ENCODE data around the gene TMEM263.

The TMEM263 gene

DNA sequence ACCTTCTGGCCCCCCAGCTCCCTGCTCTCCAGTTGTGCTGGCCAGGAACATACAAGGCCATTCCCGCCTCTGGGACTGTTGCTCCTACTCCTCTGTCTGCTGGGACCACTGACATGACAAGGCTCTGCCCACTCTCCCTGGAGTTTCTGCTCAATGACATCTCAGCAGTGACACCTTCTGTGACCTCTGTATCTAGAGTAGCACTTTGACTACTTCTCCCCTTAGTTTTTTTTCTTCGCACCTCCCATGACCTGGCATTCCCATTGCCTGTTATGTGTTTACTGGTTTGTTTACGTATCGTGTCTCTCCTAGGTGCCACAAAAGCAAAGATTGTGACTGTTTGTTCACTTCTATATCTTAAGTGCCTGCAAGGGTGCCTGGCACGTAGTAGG is 40.1 kb upstream of the TMEM263 start:
- Histone ChIP-seq H3F3A (ENCODE audit: low read depth) (no peaks in the 10 kb centered on the region), H3K36me3 (ENCODE audit: insufficient read depth, low read length) (no peaks in the 10 kb centered on the region), H3K9me3 (ENCODE audit: insufficient read depth, low read depth, low read length) (no peaks in the 10 kb centered on the region), H3K27me3 (ENCODE audit: insufficient read depth, low read length, poor library complexity, severe bottlenecking) (peaks cover 33% of the 10 kb centered on the region), H2AFZ (ENCODE audit: low read length) (peak overlapping the region; percentile 12; the same call in 1 of the 2 replicates), H3K4me1 (ENCODE audit: insufficient read depth, low read length, poor library complexity, severe bottlenecking) (peaks cover 10% of the 10 kb centered on the region), H4K20me1 (ENCODE audit: insufficient read depth, low read length, poor library complexity, severe bottlenecking) (no peaks in the 10 kb centered on the region), H3K9me2 (replicated peaks; ENCODE audit: low read depth, low read length) (no peaks in the 10 kb centered on the region), H3K4me3 (ENCODE audit: low read length, poor library complexity, severe bottlenecking) (no peak overlapping the region), H3K79me2 (ENCODE audit: insufficient read depth, low read length) (no peaks in the 10 kb centered on the region), H3K4me2 (ENCODE audit: low read depth, low read length, poor library complexity, severe bottlenecking) (no peak overlapping the region), H3K9ac (ENCODE audit: low read depth, low read length, poor library complexity, severe bottlenecking) (no peak overlapping the region)
- no peak for TF ChIP-seq EZH2phosphoT487 (IDR thresholded peaks at IDR 0.05; ENCODE audit: borderline replicate concordance)
- TF ChIP-seq, protein P1, sequence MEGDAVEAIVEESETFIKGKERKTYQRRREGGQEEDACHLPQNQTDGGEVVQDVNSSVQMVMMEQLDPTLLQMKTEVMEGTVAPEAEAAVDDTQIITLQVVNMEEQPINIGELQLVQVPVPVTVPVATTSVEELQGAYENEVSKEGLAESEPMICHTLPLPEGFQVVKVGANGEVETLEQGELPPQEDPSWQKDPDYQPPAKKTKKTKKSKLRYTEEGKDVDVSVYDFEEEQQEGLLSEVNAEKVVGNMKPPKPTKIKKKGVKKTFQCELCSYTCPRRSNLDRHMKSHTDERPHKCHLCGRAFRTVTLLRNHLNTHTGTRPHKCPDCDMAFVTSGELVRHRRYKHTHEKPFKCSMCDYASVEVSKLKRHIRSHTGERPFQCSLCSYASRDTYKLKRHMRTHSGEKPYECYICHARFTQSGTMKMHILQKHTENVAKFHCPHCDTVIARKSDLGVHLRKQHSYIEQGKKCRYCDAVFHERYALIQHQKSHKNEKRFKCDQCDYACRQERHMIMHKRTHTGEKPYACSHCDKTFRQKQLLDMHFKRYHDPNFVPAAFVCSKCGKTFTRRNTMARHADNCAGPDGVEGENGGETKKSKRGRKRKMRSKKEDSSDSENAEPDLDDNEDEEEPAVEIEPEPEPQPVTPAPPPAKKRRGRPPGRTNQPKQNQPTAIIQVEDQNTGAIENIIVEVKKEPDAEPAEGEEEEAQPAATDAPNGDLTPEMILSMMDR (conservative IDR thresholded peaks at IDR 0.05; ENCODE audit: low read length): no peak

GRCh38 chr12:106917503-106917902 is 38.2 kb upstream of the TMEM263 start:
- Histone ChIP-seq H4K20me1 (ENCODE audit: insufficient read depth, low read length, poor library complexity, severe bottlenecking) (no peaks in the 10 kb centered on the region), H3K9me3 (ENCODE audit: insufficient read depth, low read depth, low read length) (no peaks in the 10 kb centered on the region), H3K36me3 (ENCODE audit: insufficient read depth, low read length) (no peaks in the 10 kb centered on the region), H3K4me1 (ENCODE audit: insufficient read depth, low read length, poor library complexity, severe bottlenecking) (peaks cover 10% of the 10 kb centered on the region), H3K9me2 (replicated peaks; ENCODE audit: low read depth, low read length) (no peaks in the 10 kb centered on the region), H3K4me2 (ENCODE audit: low read depth, low read length, poor library complexity, severe bottlenecking) (no peak overlapping the region), H3F3A (ENCODE audit: low read depth) (no peaks in the 10 kb centered on the region), H3K9ac (ENCODE audit: low read depth, low read length, poor library complexity, severe bottlenecking) (no peak overlapping the region), H3K4me3 (ENCODE audit: low read length, poor library complexity, severe bottlenecking) (no peak overlapping the region), H3K79me2 (ENCODE audit: insufficient read depth, low read length) (no peaks in the 10 kb centered on the region), H3K27me3 (ENCODE audit: insufficient read depth, low read length, poor library complexity, severe bottlenecking) (peaks cover 17% of the 10 kb centered on the region), H2AFZ (ENCODE audit: low read length) (no peak overlapping the region)
- TF ChIP-seq EZH2phosphoT487 (IDR thresholded peaks at IDR 0.05; ENCODE audit: borderline replicate concordance): no peak
- TF ChIP-seq, protein P1 (conservative IDR thresholded peaks at IDR 0.05; ENCODE audit: low read length): no peak

DNA sequence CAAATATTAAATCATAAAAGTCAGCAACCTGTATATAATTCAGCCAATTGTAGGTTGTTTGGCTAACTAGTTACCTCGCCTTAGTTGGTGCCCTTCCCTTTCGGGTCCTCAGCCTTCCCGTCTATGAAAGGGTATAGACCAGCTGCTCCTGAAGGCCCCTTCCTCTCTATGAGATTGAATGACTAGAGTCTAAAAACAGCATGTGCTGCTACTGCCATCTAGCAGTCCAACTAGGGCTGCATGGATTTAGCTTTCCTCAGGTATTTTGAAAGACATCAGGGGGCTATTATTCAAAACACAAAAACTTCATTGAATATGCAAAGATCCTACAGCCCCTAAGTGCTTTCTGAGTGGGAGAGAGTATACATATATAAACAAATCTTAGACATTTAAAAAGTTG is 37.0 kb upstream of the TMEM263 start:
- no peak for TF ChIP-seq EZH2phosphoT487 (IDR thresholded peaks at IDR 0.05; ENCODE audit: borderline replicate concordance)
- TF ChIP-seq, protein P1 (conservative IDR thresholded peaks at IDR 0.05; ENCODE audit: low read length): peak; percentile 81
- Histone ChIP-seq H3K4me1 (ENCODE audit: insufficient read depth, low read length, poor library complexity, severe bottlenecking) (peaks cover 10% of the 10 kb centered on the region), H4K20me1 (ENCODE audit: insufficient read depth, low read length, poor library complexity, severe bottlenecking) (no peaks in the 10 kb centered on the region), H3K9me2 (replicated peaks; ENCODE audit: low read depth, low read length) (no peaks in the 10 kb centered on the region), H3K9me3 (ENCODE audit: insufficient read depth, low read depth, low read length) (no peaks in the 10 kb centered on the region), H3K79me2 (ENCODE audit: insufficient read depth, low read length) (no peaks in the 10 kb centered on the region), H3K4me2 (ENCODE audit: low read depth, low read length, poor library complexity, severe bottlenecking) (no peak overlapping the region), H3F3A (ENCODE audit: low read depth) (no peaks in the 10 kb centered on the region), H3K9ac (ENCODE audit: low read depth, low read length, poor library complexity, severe bottlenecking) (no peak overlapping the region), H3K4me3 (ENCODE audit: low read length, poor library complexity, severe bottlenecking) (no peak overlapping the region), H3K36me3 (ENCODE audit: insufficient read depth, low read length) (no peaks in the 10 kb centered on the region), H3K27me3 (ENCODE audit: insufficient read depth, low read length, poor library complexity, severe bottlenecking) (peaks cover 5% of the 10 kb centered on the region), H2AFZ (ENCODE audit: low read length) (no peak overlapping the region)
